Right lobe of liver (tissue), 4 donors: ENCODE results near the gene SPRED2.

Source experiments
- CTCF ChIP-seq, 4 donors: fragments of 200-600 bp in 3 of 4; fragments of 450-650 bp in 1 of 4; IDR thresholded peaks; one replicate each; pipeline versions ENCODE4 v1.5.1 to v1.8.0; 2016 to 2022; ENCODE audit warnings: antibody characterized with exemption in 4 of 4, mild to moderate bottlenecking in 2 of 4
- POLR2A ChIP-seq: fragments of 450-650 bp; IDR thresholded peaks from one replicate; pipeline ENCODE4 v1.6.1; 2017; ENCODE audit warnings: antibody characterized with exemption, mild to moderate bottlenecking
- donor health status: DM: no; HTN: no; CAD: no.
- donor health status: DM: no; HTN: no; CAD: no.
- donor health status: DM: no; HTN: yes; CAD: no.

DNA sequence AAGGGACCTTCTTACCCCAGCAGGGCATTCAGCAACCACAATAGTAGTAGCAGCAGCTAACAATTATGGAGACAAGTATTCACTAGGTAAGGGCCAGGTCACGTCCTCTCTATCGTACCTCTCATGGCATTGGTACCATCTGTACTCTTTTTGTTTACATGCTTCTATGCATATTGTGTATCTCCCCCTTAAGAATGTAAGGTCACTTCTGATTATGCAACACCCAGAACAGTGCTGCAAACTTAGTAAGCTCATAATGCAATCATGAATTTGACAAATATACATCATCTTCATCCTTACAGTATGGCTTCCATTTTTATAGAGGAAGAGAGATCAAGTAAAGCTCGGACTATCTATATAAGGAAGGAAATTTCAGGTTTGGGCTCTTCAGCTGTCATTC, 46.1 kb downstream of the SPRED2 start:
- TF ChIP-seq CTCF (IDR thresholded peaks at IDR 0.05) = no peak
- no peak for TF ChIP-seq POLR2A
